ENCODE results near the gene CXXC5. TPM values are rescaled to one million over a fixed set of nuclear protein-coding genes. Genes with fewer than 3 reads are reported as not detected.

Gene CXXC5
- polyA plus RNA-seq, 1 of the 3 experiments (the other 2 are of a cell fraction) = 47.4 TPM

- DNase-seq = no peak
- peaks cover 23 to 54% of the 10 kb centered on the region in 2 experiments; a peak in 2 of 4 replicates for H3K4me1 ChIP-seq (ENCODE audit: control insufficient read depth in 1 of 2, insufficient read depth in 2 of 2, low read depth in 1 of 2, low read length in 1 of 2)
- H4K20me1 ChIP-seq (ENCODE audit: insufficient read depth) = peaks cover 58% of the 10 kb centered on the region
- H3F3A ChIP-seq (replicated peaks; ENCODE audit: insufficient read depth) = no peaks in the 10 kb centered on the region
- H3K9me2 ChIP-seq = no peaks in the 10 kb centered on the region
- H3K9ac ChIP-seq = no peak overlapping the region
- no peak overlapping the region for H2AFZ ChIP-seq (ENCODE audit: low read depth)
- ChIA-PET POLR2A (no interaction called here), CTCF (interaction anchor here (1.6 kb wide), 1 partner anchor 84 kb away, joined by 5 read pairs; no protein-coding TSS in a partner anchor)
- H3K79me2 ChIP-seq (ENCODE audit: insufficient read depth) = peaks cover 65% of the 10 kb centered on the region
- peak overlapping the region in 1 of 2 experiments; percentile 39; a peak in 1 of 4 replicates for H3K27ac ChIP-seq (ENCODE audit: low read depth in 2 of 2, low read length in 1 of 2)
- peaks cover 27 to 51% of the 10 kb centered on the region in 2 experiments for H3K36me3 ChIP-seq (replicated peaks in 1 of 2; ENCODE audit: control insufficient read depth in 1 of 2, insufficient read depth in 2 of 2, low read length in 1 of 2)
- no peak overlapping the region for H3K4me3 ChIP-seq (ENCODE audit: low read depth in 2 of 2, low read length in 1 of 2)
- TF ChIP-seq USF2 (IDR thresholded peaks at IDR 0.05; ENCODE audit: borderline replicate concordance, low read depth, low read length) = no peak
- no peak for TF ChIP-seq NRF1 (IDR thresholded peaks at IDR 0.05; ENCODE audit: low read depth, low read length)
- TF ChIP-seq ELF1 (IDR thresholded peaks at IDR 0.05) = no peak
- TF ChIP-seq PBX3 (IDR thresholded peaks at IDR 0.05) = no peak
- TF ChIP-seq, protein P1, sequence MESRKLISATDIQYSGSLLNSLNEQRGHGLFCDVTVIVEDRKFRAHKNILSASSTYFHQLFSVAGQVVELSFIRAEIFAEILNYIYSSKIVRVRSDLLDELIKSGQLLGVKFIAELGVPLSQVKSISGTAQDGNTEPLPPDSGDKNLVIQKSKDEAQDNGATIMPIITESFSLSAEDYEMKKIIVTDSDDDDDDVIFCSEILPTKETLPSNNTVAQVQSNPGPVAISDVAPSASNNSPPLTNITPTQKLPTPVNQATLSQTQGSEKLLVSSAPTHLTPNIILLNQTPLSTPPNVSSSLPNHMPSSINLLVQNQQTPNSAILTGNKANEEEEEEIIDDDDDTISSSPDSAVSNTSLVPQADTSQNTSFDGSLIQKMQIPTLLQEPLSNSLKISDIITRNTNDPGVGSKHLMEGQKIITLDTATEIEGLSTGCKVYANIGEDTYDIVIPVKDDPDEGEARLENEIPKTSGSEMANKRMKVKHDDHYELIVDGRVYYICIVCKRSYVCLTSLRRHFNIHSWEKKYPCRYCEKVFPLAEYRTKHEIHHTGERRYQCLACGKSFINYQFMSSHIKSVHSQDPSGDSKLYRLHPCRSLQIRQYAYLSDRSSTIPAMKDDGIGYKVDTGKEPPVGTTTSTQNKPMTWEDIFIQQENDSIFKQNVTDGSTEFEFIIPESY (IDR thresholded peaks at IDR 0.05; ENCODE audit: borderline replicate concordance, low read depth) = no peak
- no peaks in the 10 kb centered on the region for H3K9me3 ChIP-seq
- H3K27me3 ChIP-seq (ENCODE audit: insufficient read depth) = no peaks in the 10 kb centered on the region
- no peak overlapping the region for H3K4me2 ChIP-seq
Observed at GRCh38 chr5:139681466-139681865, 33.3 kb downstream of the CXXC5 start.

- Histone ChIP-seq H3K9ac (no peak overlapping the region), H2AFZ (ENCODE audit: low read depth) (no peak overlapping the region), H3K4me3 (ENCODE audit: low read depth in 2 of 2, low read length in 1 of 2) (no peak overlapping the region), H3K36me3 (replicated peaks in 1 of 2; ENCODE audit: control insufficient read depth in 1 of 2, insufficient read depth in 2 of 2, low read length in 1 of 2) (peaks cover 27 to 54% of the 10 kb centered on the region in 2 experiments), H3K79me2 (ENCODE audit: insufficient read depth) (peaks cover 56% of the 10 kb centered on the region), H3K4me1 (ENCODE audit: control insufficient read depth in 1 of 2, insufficient read depth in 2 of 2, low read depth in 1 of 2, low read length in 1 of 2) (peaks cover 18 to 52% of the 10 kb centered on the region in 2 experiments; a peak in 2 of 4 replicates), H4K20me1 (ENCODE audit: insufficient read depth) (peaks cover 49% of the 10 kb centered on the region), H3F3A (replicated peaks; ENCODE audit: insufficient read depth) (no peaks in the 10 kb centered on the region), H3K4me2 (no peak overlapping the region), H3K27ac (ENCODE audit: low read depth in 2 of 2, low read length in 1 of 2) (no peak overlapping the region; a peak in 1 of 4 replicates), H3K27me3 (ENCODE audit: insufficient read depth) (no peaks in the 10 kb centered on the region), H3K9me3 (no peaks in the 10 kb centered on the region), H3K9me2 (no peaks in the 10 kb centered on the region)
- 94% methylated on average over 23 of the region's 29 CpGs for WGBS (ENCODE audit: low lambda C conversion rate)
- no peak for DNase-seq
- ChIA-PET POLR2A (no interaction called here), CTCF (interaction anchor here (1.0 to 1.6 kb wide), 3 partner anchors 11 to 83 kb away, joined by 3 to 5 read pairs (median 3); no protein-coding TSS in a partner anchor)
- TF ChIP-seq MEF2A (IDR thresholded peaks at IDR 0.05; ENCODE audit: borderline replicate concordance, low read depth) = no peak
- TF ChIP-seq RAD21 (IDR thresholded peaks at IDR 0.05; ENCODE audit: low read length) = no peak
- TF ChIP-seq PBX3 (IDR thresholded peaks at IDR 0.05) = no peak
- TF ChIP-seq IRF3 (IDR thresholded peaks at IDR 0.05; ENCODE audit: low read depth, low read length) = no peak
- no peak for TF ChIP-seq TEAD4 (IDR thresholded peaks at IDR 0.05; ENCODE audit: borderline replicate concordance, insufficient read depth)
- TF ChIP-seq SIN3A (IDR thresholded peaks at IDR 0.05; ENCODE audit: borderline replicate concordance, low read depth, low read length) = no peak
- no peak for TF ChIP-seq EP300 (IDR thresholded peaks at IDR 0.05; ENCODE audit: borderline replicate concordance in 1 of 2, low read depth in 1 of 2, low read length in 1 of 2)
- TF ChIP-seq, protein P2, sequence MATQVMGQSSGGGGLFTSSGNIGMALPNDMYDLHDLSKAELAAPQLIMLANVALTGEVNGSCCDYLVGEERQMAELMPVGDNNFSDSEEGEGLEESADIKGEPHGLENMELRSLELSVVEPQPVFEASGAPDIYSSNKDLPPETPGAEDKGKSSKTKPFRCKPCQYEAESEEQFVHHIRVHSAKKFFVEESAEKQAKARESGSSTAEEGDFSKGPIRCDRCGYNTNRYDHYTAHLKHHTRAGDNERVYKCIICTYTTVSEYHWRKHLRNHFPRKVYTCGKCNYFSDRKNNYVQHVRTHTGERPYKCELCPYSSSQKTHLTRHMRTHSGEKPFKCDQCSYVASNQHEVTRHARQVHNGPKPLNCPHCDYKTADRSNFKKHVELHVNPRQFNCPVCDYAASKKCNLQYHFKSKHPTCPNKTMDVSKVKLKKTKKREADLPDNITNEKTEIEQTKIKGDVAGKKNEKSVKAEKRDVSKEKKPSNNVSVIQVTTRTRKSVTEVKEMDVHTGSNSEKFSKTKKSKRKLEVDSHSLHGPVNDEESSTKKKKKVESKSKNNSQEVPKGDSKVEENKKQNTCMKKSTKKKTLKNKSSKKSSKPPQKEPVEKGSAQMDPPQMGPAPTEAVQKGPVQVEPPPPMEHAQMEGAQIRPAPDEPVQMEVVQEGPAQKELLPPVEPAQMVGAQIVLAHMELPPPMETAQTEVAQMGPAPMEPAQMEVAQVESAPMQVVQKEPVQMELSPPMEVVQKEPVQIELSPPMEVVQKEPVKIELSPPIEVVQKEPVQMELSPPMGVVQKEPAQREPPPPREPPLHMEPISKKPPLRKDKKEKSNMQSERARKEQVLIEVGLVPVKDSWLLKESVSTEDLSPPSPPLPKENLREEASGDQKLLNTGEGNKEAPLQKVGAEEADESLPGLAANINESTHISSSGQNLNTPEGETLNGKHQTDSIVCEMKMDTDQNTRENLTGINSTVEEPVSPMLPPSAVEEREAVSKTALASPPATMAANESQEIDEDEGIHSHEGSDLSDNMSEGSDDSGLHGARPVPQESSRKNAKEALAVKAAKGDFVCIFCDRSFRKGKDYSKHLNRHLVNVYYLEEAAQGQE (IDR thresholded peaks at IDR 0.05; ENCODE audit: low read depth, low read length) = no peak
Observed at GRCh38 chr5:139682016-139682975, 34.1 kb downstream of the CXXC5 start.
